ENCODE measurements around the gene ABLIM2.

GRCh38 chr4:8120501-8120900 is 38.1 kb downstream of the ABLIM2 start:
- TF ChIP-seq CTCF (conservative IDR thresholded peaks at IDR 0.05) (no peak), ZFX (IDR thresholded peaks at IDR 0.05) (no peak)

All from C4-2B (cell line).